NCI-H2196 treated with DMSO at 0.1 percent for 48 hours (cell line): Measurements from ENCODE around the gene CLCN4.

Experiments used
- DNase-seq: peaks from one replicate; lab custom pipeline; 2025; ENCODE audit not compliant: unreplicated experiment; lab: John Stamatoyannopoulos, UW

Gene CLCN4

GRCh38 chrX:10239611-10240064 is 82.9 kb downstream of the CLCN4 start:
- DNase-seq, result no peak

GRCh38 chrX:10240918-10241317 is 84.1 kb downstream of the CLCN4 start:
- DNase-seq, result no peak

- no peak for DNase-seq
Observed at GRCh38 chrX:10242026-10242425, 85.3 kb downstream of the CLCN4 start.

GRCh38 chrX:10243106-10243505 is 86.3 kb downstream of the CLCN4 start:
- DNase-seq, result no peak

- DNase-seq, result no peak
Observed at GRCh38 chrX:10244915-10245622, 88.3 kb downstream of the CLCN4 start.

- DNase-seq, result no peak
Observed at GRCh38 chrX:10245886-10246285, 89.1 kb downstream of the CLCN4 start.

GRCh38 chrX:10246297-10246696 is 89.5 kb downstream of the CLCN4 start:
- DNase-seq, result no peak

- DNase-seq, result no peak
Observed at GRCh38 chrX:10246846-10247245, 90.1 kb downstream of the CLCN4 start.

- DNase-seq, result no peak
Observed at GRCh38 chrX:10254739-10255138, 98.0 kb downstream of the CLCN4 start.

GRCh38 chrX:10259716-10260115 is 102.9 kb downstream of the CLCN4 start:
- no peak for DNase-seq

- DNase-seq, result no peak
Observed at GRCh38 chrX:10265775-10266174, 109.0 kb downstream of the CLCN4 start.

- DNase-seq, result no peak
Observed at GRCh38 chrX:10278716-10279115, 121.9 kb downstream of the CLCN4 start.

GRCh38 chrX:10280071-10280470 is 123.3 kb downstream of the CLCN4 start:
- DNase-seq, result no peak

- DNase-seq, result no peak
Observed at GRCh38 chrX:10282490-10282889, 125.7 kb downstream of the CLCN4 start.

GRCh38 chrX:10286195-10286594 is 129.4 kb downstream of the CLCN4 start:
- no peak for DNase-seq
